K562 (cell line): ENCODE measurements around the gene SGSM2. TPM values are rescaled to one million over a fixed set of nuclear protein-coding genes. Genes with fewer than 3 reads are reported as not detected.

Experiments
- BRCA1 ChIP-seq, 2 experiments: fragments of 450-650 bp in 1 of 2; sonication (generic) in 1 of 2; formaldehyde crosslinking in 1 of 2; IDR thresholded peaks; 2 replicates each; pipeline versions ENCODE4 v1.5.0 to v1.6.1; 2017 to 2020; ENCODE audit warnings: mild to moderate bottlenecking in 1 of 2, missing genetic modification reagents in 1 of 2
- BRD9 ChIP-seq: fragments of 450-650 bp; IDR thresholded peaks from 2 replicates; pipeline ENCODE4 v1.6.1; 2018; ENCODE audit warnings: low read depth; ENCODE audit not compliant: partially characterized antibody
- E2F1 ChIP-seq: sonication (generic); formaldehyde crosslinking; IDR thresholded peaks from 2 replicates; pipeline ENCODE4 v1.8.1; 2023; ENCODE audit warnings: mild to moderate bottlenecking, missing genetic modification reagents, moderate library complexity
- KLF13 ChIP-seq: fragments of 450-650 bp; IDR thresholded peaks from 2 replicates; pipeline ENCODE4 v1.6.1; 2016; ENCODE audit warnings: missing genetic modification characterization, low read depth, mild to moderate bottlenecking, missing compliant biosample characterization, moderate library complexity, borderline replicate concordance
- MCM7 ChIP-seq, 2 experiments: fragments of 450-650 bp; IDR thresholded peaks; 2 replicates each; pipeline ENCODE4 v1.6.1; 2016 to 2018
- NCOA1 ChIP-seq: fragments of 450-650 bp; IDR thresholded peaks from 2 replicates; pipeline ENCODE4 v1.6.1; 2016; ENCODE audit warnings: low read depth
- NFATC3 ChIP-seq: fragments of 450-650 bp; IDR thresholded peaks from 2 replicates; pipeline ENCODE4 v1.6.1; 2017; ENCODE audit warnings: mild to moderate bottlenecking
- RBM34 ChIP-seq: fragments of 200-400 bp; formaldehyde crosslinking; IDR thresholded peaks from 2 replicates; pipeline ENCODE4 v1.6.1; 2018; ENCODE audit warnings: low read length, borderline replicate concordance; ENCODE audit not compliant: insufficient read depth
- TAF15 ChIP-seq: fragments of 200-400 bp; formaldehyde crosslinking; IDR thresholded peaks from 2 replicates; pipeline ENCODE4 v1.6.1; 2017; ENCODE audit warnings: mild to moderate bottlenecking, low read depth, low read length, moderate library complexity
- TAF9B ChIP-seq: fragments of 450-650 bp; IDR thresholded peaks from 2 replicates; pipeline ENCODE4 v1.6.1; 2018; ENCODE audit warnings: mild to moderate bottlenecking; ENCODE audit not compliant: partially characterized antibody
- TFAM ChIP-seq: fragments of 250-450 bp; sonication (Bioruptor Pico); conservative IDR thresholded peaks from 2 replicates; pipeline ENCODE4 v1.5.0; 2021; ENCODE audit warnings: mild to moderate bottlenecking, moderate library complexity
- ZFP1 ChIP-seq: fragments of 450-650 bp; formaldehyde crosslinking; IDR thresholded peaks from 2 replicates; pipeline ENCODE4 v1.4.0; 2020; ENCODE audit warnings: mild to moderate bottlenecking, mixed read lengths
- ZNF23 ChIP-seq: fragments of 250-450 bp; sonication (Bioruptor Pico); IDR thresholded peaks from 2 replicates; pipeline ENCODE4 v1.4.0; 2020; ENCODE audit warnings: mild to moderate bottlenecking
- ZNF316 ChIP-seq: fragments of 450-650 bp; IDR thresholded peaks from 2 replicates; pipeline ENCODE4 v1.6.1; 2016
- ZNF561 ChIP-seq: fragments of 450-650 bp; formaldehyde crosslinking; conservative IDR thresholded peaks from 2 replicates; pipeline ENCODE4 v1.4.0; 2020; ENCODE audit warnings: mild to moderate bottlenecking, moderate library complexity
- ZNF79 ChIP-seq: fragments of 250-450 bp; sonication (Bioruptor Pico); IDR thresholded peaks from 2 replicates; pipeline ENCODE4 v1.4.0; 2020; ENCODE audit warnings: low read depth, mild to moderate bottlenecking, moderate library complexity
- polyA plus RNA-seq, 8 experiments: library from polyadenylated mRNA; depleted of rRNA in 4 of 8; stranded (reverse) in 5 of 8; unstranded in 3 of 8; fragments of >200 nt; fragmentation: Nextera tagmentation in 2 of 8; fragmentation: Illumina TruSeq in 1 of 8; extraction: Ambion mirVana in 2 of 8; extraction: Trizol in 1 of 8; gene quantifications; 2 replicates each; pipeline versions ENCODE4 v1.2.1 to v1.2.3, GENCODE V29; 2011 to 2014; ENCODE audit warnings: inconsistent platforms in 1 of 8, missing spikeins in 1 of 8
- total RNA-seq, 7 experiments: library from RNA; depleted of rRNA in 6 of 7; stranded (reverse); fragments of >200 nt in 6 of 7; fragmentation: Illumina TruSeq in 2 of 7; extraction: Trizol in 2 of 7; gene quantifications; 2 replicates each; pipeline versions ENCODE4 v1.2.1 to v1.2.3, GENCODE V29; 2011 to 2021; ENCODE audit warnings: low replicate concordance in 1 of 7
- TF ChIP-seq, protein P1 (sequence below): sonication (generic); formaldehyde crosslinking; IDR thresholded peaks from 2 replicates; pipeline ENCODE4 v1.8.1; 2022; ENCODE audit warnings: missing genetic modification reagents
- TF ChIP-seq, protein P2 (sequence below): sonication (generic); formaldehyde crosslinking; IDR thresholded peaks from 2 replicates; pipeline ENCODE4 v1.8.1; 2022; ENCODE audit warnings: missing genetic modification reagents
- TF ChIP-seq, protein P3 (sequence below): sonication (generic); formaldehyde crosslinking; IDR thresholded peaks from 2 replicates; pipeline ENCODE4 v1.8.0; 2022; ENCODE audit warnings: mild to moderate bottlenecking, missing genetic modification reagents
- TF ChIP-seq, protein P4 (sequence below), 2 experiments: fragments of 450-650 bp in 1 of 2; sonication (generic) in 1 of 2; formaldehyde crosslinking in 1 of 2; IDR thresholded peaks in 1 of 2; conservative IDR thresholded peaks in 1 of 2; 2 replicates each; pipeline versions ENCODE4 v1.6.1 to v1.8.1; 2016 to 2023; ENCODE audit warnings: mild to moderate bottlenecking in 2 of 2, moderate library complexity in 2 of 2, inconsistent platforms in 1 of 2, missing genetic modification reagents in 1 of 2
- TF ChIP-seq, protein P5 (sequence below): fragments of 250-450 bp; sonication (Bioruptor Pico); IDR thresholded peaks from 2 replicates; pipeline ENCODE4 v1.8.0; 2022; ENCODE audit warnings: moderate library complexity, mild to moderate bottlenecking, inconsistent platforms

SGSM2 gene
- total and polyA plus RNA-seq, 9 of the 15 experiments (the other 6 are each of a cell fraction or from before 2014, with no cell fraction given) = 0.20 to 26.3 (median 14.8) TPM

DNA sequence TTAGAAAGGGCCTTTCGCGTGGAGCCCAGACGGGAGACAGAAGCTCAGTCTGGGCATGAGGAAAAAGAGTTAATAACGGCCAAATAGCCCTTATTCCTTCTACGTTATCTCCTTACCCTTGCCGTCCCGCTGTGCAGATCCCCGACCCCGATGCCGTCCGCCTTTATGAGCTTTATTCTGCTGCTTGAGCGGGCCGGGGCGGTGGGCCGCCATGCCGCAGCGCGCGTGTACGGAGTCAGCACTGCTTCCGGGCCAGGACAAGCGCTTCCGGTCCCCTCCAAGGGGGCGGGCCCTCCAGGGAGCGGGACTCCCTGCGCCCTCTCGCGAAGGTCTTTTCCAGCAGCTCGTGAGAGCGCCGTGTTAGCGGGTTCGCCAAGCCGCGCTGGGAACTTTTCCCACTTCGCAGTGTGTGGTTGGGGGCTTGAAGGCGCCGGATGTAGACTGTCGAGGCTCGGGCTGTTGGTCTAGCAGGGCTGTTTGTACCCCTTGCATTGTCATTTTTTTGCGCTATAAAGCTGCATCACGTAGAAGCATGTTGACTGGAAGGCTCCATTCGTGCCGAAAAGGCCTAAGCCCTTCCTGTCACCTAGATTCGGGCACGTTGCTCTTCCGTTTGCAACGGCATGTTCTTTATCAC, 968 bp upstream of the SGSM2 start, which contains the start of gene TSR1 (continued):
- TF ChIP-seq, protein P1, sequence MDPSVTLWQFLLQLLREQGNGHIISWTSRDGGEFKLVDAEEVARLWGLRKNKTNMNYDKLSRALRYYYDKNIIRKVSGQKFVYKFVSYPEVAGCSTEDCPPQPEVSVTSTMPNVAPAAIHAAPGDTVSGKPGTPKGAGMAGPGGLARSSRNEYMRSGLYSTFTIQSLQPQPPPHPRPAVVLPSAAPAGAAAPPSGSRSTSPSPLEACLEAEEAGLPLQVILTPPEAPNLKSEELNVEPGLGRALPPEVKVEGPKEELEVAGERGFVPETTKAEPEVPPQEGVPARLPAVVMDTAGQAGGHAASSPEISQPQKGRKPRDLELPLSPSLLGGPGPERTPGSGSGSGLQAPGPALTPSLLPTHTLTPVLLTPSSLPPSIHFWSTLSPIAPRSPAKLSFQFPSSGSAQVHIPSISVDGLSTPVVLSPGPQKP = no peak
- TF ChIP-seq, protein P2, sequence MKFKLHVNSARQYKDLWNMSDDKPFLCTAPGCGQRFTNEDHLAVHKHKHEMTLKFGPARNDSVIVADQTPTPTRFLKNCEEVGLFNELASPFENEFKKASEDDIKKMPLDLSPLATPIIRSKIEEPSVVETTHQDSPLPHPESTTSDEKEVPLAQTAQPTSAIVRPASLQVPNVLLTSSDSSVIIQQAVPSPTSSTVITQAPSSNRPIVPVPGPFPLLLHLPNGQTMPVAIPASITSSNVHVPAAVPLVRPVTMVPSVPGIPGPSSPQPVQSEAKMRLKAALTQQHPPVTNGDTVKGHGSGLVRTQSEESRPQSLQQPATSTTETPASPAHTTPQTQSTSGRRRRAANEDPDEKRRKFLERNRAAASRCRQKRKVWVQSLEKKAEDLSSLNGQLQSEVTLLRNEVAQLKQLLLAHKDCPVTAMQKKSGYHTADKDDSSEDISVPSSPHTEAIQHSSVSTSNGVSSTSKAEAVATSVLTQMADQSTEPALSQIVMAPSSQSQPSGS (CRISPR knock-in tag) = no peak
- TF ChIP-seq, protein P3, sequence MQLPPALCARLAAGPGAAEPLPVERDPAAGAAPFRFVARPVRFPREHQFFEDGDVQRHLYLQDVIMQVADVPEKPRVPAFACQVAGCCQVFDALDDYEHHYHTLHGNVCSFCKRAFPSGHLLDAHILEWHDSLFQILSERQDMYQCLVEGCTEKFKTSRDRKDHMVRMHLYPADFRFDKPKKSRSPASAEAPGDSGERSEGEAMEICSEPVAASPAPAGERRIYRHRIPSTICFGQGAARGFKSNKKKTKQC (CRISPR knock-in tag) = 0 out of 2 replicates have a peak, but pooled peaks have one; percentile 13
- TF ChIP-seq NFATC3 = peak; percentile 67; the same call in 1 of the 2 replicates
- TF ChIP-seq TAF9B = peak; percentile 85
- no peak for TF ChIP-seq ZNF23 (CRISPR knock-in tag)
- TF ChIP-seq KLF13 (tag) = peak; percentile 78; the same call in 1 of the 2 replicates
- TF ChIP-seq TAF15 = no peak
- TF ChIP-seq TFAM (CRISPR knock-in tag) = no peak
- TF ChIP-seq, protein P4, sequence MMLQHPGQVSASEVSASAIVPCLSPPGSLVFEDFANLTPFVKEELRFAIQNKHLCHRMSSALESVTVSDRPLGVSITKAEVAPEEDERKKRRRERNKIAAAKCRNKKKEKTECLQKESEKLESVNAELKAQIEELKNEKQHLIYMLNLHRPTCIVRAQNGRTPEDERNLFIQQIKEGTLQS (IDR thresholded peaks at IDR 0.05) = no peak
- TF ChIP-seq, protein P4 (CRISPR knock-in tag; conservative IDR thresholded peaks at IDR 0.05) = no peak
- no peak for TF ChIP-seq ZNF316
- no peak for TF ChIP-seq ZNF561
- no peak for TF ChIP-seq RBM34
- no peak for TF ChIP-seq E2F1 (CRISPR knock-in tag)
- TF ChIP-seq ZFP1 (CRISPR knock-in tag) = no peak
- TF ChIP-seq, protein P5, sequence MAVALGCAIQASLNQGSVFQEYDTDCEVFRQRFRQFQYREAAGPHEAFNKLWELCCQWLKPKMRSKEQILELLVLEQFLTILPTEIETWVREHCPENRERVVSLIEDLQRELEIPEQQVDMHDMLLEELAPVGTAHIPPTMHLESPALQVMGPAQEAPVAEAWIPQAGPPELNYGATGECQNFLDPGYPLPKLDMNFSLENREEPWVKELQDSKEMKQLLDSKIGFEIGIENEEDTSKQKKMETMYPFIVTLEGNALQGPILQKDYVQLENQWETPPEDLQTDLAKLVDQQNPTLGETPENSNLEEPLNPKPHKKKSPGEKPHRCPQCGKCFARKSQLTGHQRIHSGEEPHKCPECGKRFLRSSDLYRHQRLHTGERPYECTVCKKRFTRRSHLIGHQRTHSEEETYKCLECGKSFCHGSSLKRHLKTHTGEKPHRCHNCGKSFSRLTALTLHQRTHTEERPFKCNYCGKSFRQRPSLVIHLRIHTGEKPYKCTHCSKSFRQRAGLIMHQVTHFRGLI = no peak
- no peak for TF ChIP-seq NCOA1
- no peak for TF ChIP-seq BRCA1 (IDR thresholded peaks at IDR 0.05)
- TF ChIP-seq BRCA1 (CRISPR knock-in tag; IDR thresholded peaks at IDR 0.05) = no peak
- TF ChIP-seq BRD9 = no peak
- no peak for TF ChIP-seq MCM7 (IDR thresholded peaks at IDR 0.05)
- no peak for TF ChIP-seq ZNF79 (CRISPR knock-in tag)
